ENCODE measurements around the gene PLXND1. TPM values are rescaled to one million over a fixed set of nuclear protein-coding genes. Genes with fewer than 3 reads are reported as not detected.

Gene PLXND1
- total RNA-seq, 1 experiment from 2014 or later: 47.3 TPM

GRCh38 chr3:129574206-129574605, 32.3 kb downstream of the PLXND1 start:
- no peak for DNase-seq (ENCODE audit: low read depth, low spot score)
- Histone ChIP-seq H3K9me2 (ENCODE audit: insufficient read depth) (no peaks in the 10 kb centered on the region), H4K20me1 (ENCODE audit: insufficient read depth) (no peaks in the 10 kb centered on the region), H3K79me2 (ENCODE audit: insufficient read depth, low read length) (no peaks in the 10 kb centered on the region), H2AFZ (ENCODE audit: low read depth, low read length, poor library complexity, severe bottlenecking) (no peak overlapping the region), H3K36me3 (ENCODE audit: control insufficient read depth in 1 of 2, insufficient read depth in 2 of 2, low read length in 2 of 2) (no peaks in the 10 kb centered on the region; a peak in 1 of 4 replicates), H3K27ac (ENCODE audit: low read depth, low read length) (no peak overlapping the region), H3K9ac (ENCODE audit: low read length) (no peak overlapping the region), H3K27me3 (ENCODE audit: insufficient read depth, low read length) (no peaks in the 10 kb centered on the region), H3K9me3 (ENCODE audit: control insufficient read depth in 1 of 2, insufficient read depth in 1 of 2, low read depth in 1 of 2, low read length in 2 of 2) (no peaks in the 10 kb centered on the region), H3K4me1 (ENCODE audit: control insufficient read depth in 1 of 2, insufficient read depth in 2 of 2, low read length in 2 of 2) (no peaks in the 10 kb centered on the region), H3K4me3 (replicated peaks in 1 of 2; ENCODE audit: low read depth in 1 of 2, low read length in 2 of 2) (no peak overlapping the region), H3K4me2 (ENCODE audit: low read length) (no peak overlapping the region)
- POLR2A ChIA-PET: no interaction called here
- RAD21 ChIA-PET (ENCODE audit: low non-redundant PET in 1 of 2, low total read pairs in 2 of 2, uncharacterized antibody in 2 of 2, unreplicated experiment in 2 of 2): no interaction called here
- CTCF ChIA-PET: no interaction called here
- TF ChIP-seq REST (IDR thresholded peaks at IDR 0.05; ENCODE audit: low read depth) (no peak), POLR2A (IDR thresholded peaks at IDR 0.05; ENCODE audit: borderline replicate concordance, extremely low read depth, insufficient read depth, insufficient read length) (no peak), CTCF (IDR thresholded peaks at IDR 0.05 in 2 of 3, conservative IDR thresholded peaks at IDR 0.05 in 1 of 3; ENCODE audit: borderline replicate concordance in 1 of 3, insufficient read depth in 1 of 3, low read depth in 2 of 3, low read length in 2 of 3) (no peak), MAX (IDR thresholded peaks at IDR 0.05) (no peak), SIN3A (IDR thresholded peaks at IDR 0.05; ENCODE audit: low read depth) (no peak), CBX3 (IDR thresholded peaks at IDR 0.05; ENCODE audit: low read depth) (no peak), SP1 (IDR thresholded peaks at IDR 0.05; ENCODE audit: low read depth) (no peak), FOSL1 (IDR thresholded peaks at IDR 0.05; ENCODE audit: low read depth) (no peak), YY1 (IDR thresholded peaks at IDR 0.05; ENCODE audit: extremely low read depth, insufficient replicate concordance, low read depth, low read length) (no peak)
- intact Hi-C loops (cut with micrococcal nuclease): no loop called here
- ATAC-seq: no peak
- no TSS peak for BruUV-seq (replicated peaks)

All from HCT116 (cell line).